Effector memory CD8-positive, alpha-beta T cell (primary cell): Measurements from ENCODE around the gene ZNHIT1.
A peak's percentile ranks its signal among the peaks of the same experiment; 100 is the strongest.

Source experiments
- ATAC-seq: fragments of 150-1000 bp; cut with Tn5 transposase; replicated peaks from 2 replicates; pipeline ENCODE4 v1.10.0; 2021; ENCODE audit warnings: mild to moderate bottlenecking, moderate library complexity
- DNase-seq, 3 experiments: peaks; one replicate each; pipeline ENCODE4 v3.0.0; 2021
- H3K27ac Mint-ChIP-seq, 2 donors: one replicate each; pipeline ENCODE4 v1.8.0; 2022; ENCODE audit warnings: mild to moderate bottlenecking in 2 of 2, mixed read lengths in 2 of 2, moderate library complexity in 2 of 2
- H3K27me3 Mint-ChIP-seq, 2 donors: one replicate each; pipeline ENCODE4 v1.8.0; 2022; ENCODE audit warnings: mixed read lengths in 2 of 2
- H3K36me3 Mint-ChIP-seq: one replicate; pipeline ENCODE4 v1.8.0; 2022; ENCODE audit warnings: mild to moderate bottlenecking, moderate library complexity, mixed read lengths; ENCODE audit not compliant: insufficient read depth
- H3K4me1 Mint-ChIP-seq, 2 donors: one replicate each; pipeline ENCODE4 v1.8.0; 2022; ENCODE audit warnings: low read depth in 2 of 2, mixed read lengths in 2 of 2
- H3K4me3 Mint-ChIP-seq, 2 donors: one replicate each; pipeline ENCODE4 v1.8.0; 2022; ENCODE audit warnings: mild to moderate bottlenecking in 2 of 2, mixed read lengths in 2 of 2, moderate library complexity in 2 of 2
- H3K9me3 Mint-ChIP-seq, 2 donors: one replicate each; pipeline ENCODE4 v1.8.0; 2022; ENCODE audit warnings: mixed read lengths in 2 of 2

ZNHIT1 gene

GRCh38 chr7:101236292-101236835 is 18.4 kb downstream of the ZNHIT1 start:
- DNase-seq (no peak), ATAC-seq (no peak)
- H3K27me3 Mint-ChIP-seq, result no peaks in the 10 kb centered on the region
- H3K9me3 Mint-ChIP-seq, result no peaks in the 10 kb centered on the region
- peaks cover 21% of the 10 kb centered on the region for H3K36me3 Mint-ChIP-seq
- no peak overlapping the region for H3K4me3 Mint-ChIP-seq
- no peak overlapping the region for H3K27ac Mint-ChIP-seq
- H3K4me1 Mint-ChIP-seq, result peaks cover 0 to 4% of the 10 kb centered on the region in 2 donors

- no peak within 1 kb of the TSS for H3K4me3 Mint-ChIP-seq
These were observed 19.5 kb downstream of the ZNHIT1 start, which contains the start of gene CLDN15 for GRCh38 chr7:101237206-101238067. Gene CLDN15, minus strand, starts transcription at chr7:101237802. Its CDS starts 221 bp downstream, at chr7:101237581.

GRCh38 chr7:101238226-101239182 is 20.5 kb downstream of the ZNHIT1 start:
- H3K27me3 Mint-ChIP-seq, result no peaks in the 10 kb centered on the region
- H3K4me3 Mint-ChIP-seq, result no peak overlapping the region
- peaks cover 20% of the 10 kb centered on the region for H3K36me3 Mint-ChIP-seq
- no peak for DNase-seq
- no peak for ATAC-seq
- H3K9me3 Mint-ChIP-seq, result no peaks in the 10 kb centered on the region
- H3K27ac Mint-ChIP-seq, result no peak overlapping the region
- H3K4me1 Mint-ChIP-seq, result peaks cover under 1 to 8% of the 10 kb centered on the region in 2 donors

More at GRCh38 chr7:101237206-101238067, 19.5 kb downstream of the ZNHIT1 start, which contains the start of gene CLDN15:
- Mint-ChIP-seq H3K4me1 (peaks cover 0 to 4% of the 10 kb centered on the region in 2 donors), H3K36me3 (peaks cover 20% of the 10 kb centered on the region), H3K27ac (no peak within 1 kb of the TSS), H3K27me3 (no peaks in the 10 kb centered on the region), H3K9me3 (no peaks in the 10 kb centered on the region)
- ATAC-seq (no peak), DNase-seq (no peak)

- no peaks in the 10 kb centered on the region for H3K27me3 Mint-ChIP-seq
- H3K36me3 Mint-ChIP-seq, result peaks cover 24% of the 10 kb centered on the region
- H3K4me1 Mint-ChIP-seq, result peaks cover 5 to 14% of the 10 kb centered on the region in 2 donors
- no peak overlapping the region for H3K27ac Mint-ChIP-seq
- no peak overlapping the region for H3K4me3 Mint-ChIP-seq
- no peak for ATAC-seq
- DNase-seq, result no peak
- no peaks in the 10 kb centered on the region for H3K9me3 Mint-ChIP-seq
These were observed 21.4 kb downstream of the ZNHIT1 start for GRCh38 chr7:101239191-101239950.

GRCh38 chr7:101239951-101240220 is 21.9 kb downstream of the ZNHIT1 start:
- H3K9me3 Mint-ChIP-seq, result no peaks in the 10 kb centered on the region
- H3K4me1 Mint-ChIP-seq, result peaks cover 7 to 19% of the 10 kb centered on the region in 2 donors

GRCh38 chr7:101240226-101241014 is 22.5 kb downstream of the ZNHIT1 start:
- Mint-ChIP-seq H3K4me1 (peaks cover 12 to 24% of the 10 kb centered on the region in 2 donors), H3K4me3 (no peak overlapping the region), H3K27me3 (no peaks in the 10 kb centered on the region), H3K36me3 (peaks cover 34% of the 10 kb centered on the region), H3K9me3 (no peaks in the 10 kb centered on the region), H3K27ac (peak overlapping the region in 1 of 2 donors; percentile 59)
- ATAC-seq (no peak), DNase-seq (no peak)

More at GRCh38 chr7:101239951-101240220, 21.9 kb downstream of the ZNHIT1 start:
- Mint-ChIP-seq H3K4me3 (no peak overlapping the region), H3K27ac (no peak overlapping the region), H3K27me3 (no peaks in the 10 kb centered on the region), H3K36me3 (peaks cover 29% of the 10 kb centered on the region)
- DNase-seq (no peak), ATAC-seq (no peak)

- Mint-ChIP-seq H3K27me3 (no peaks in the 10 kb centered on the region), H3K4me3 (no peak overlapping the region), H3K36me3 (peaks cover 35% of the 10 kb centered on the region), H3K27ac (peak overlapping the region in 1 of 2 donors; percentile 59), H3K4me1 (peaks cover 16 to 28% of the 10 kb centered on the region in 2 donors), H3K9me3 (no peaks in the 10 kb centered on the region)
- no peak for ATAC-seq
- no peak for DNase-seq
These were observed 23.0 kb downstream of the ZNHIT1 start for GRCh38 chr7:101241015-101241363.

GRCh38 chr7:101241443-101242349 is 23.7 kb downstream of the ZNHIT1 start:
- ATAC-seq (no peak), DNase-seq (no peak)
- no peaks in the 10 kb centered on the region for H3K27me3 Mint-ChIP-seq
- H3K27ac Mint-ChIP-seq, result no peak overlapping the region
- no peaks in the 10 kb centered on the region for H3K9me3 Mint-ChIP-seq
- peaks cover 16 to 28% of the 10 kb centered on the region in 2 donors for H3K4me1 Mint-ChIP-seq
- no peak overlapping the region for H3K4me3 Mint-ChIP-seq
- peaks cover 35% of the 10 kb centered on the region for H3K36me3 Mint-ChIP-seq

- ATAC-seq (no peak), DNase-seq (no peak)
- Mint-ChIP-seq H3K36me3 (peaks cover 34% of the 10 kb centered on the region), H3K27ac (peak overlapping the region; percentile 91 to 99), H3K9me3 (no peaks in the 10 kb centered on the region), H3K4me3 (peak overlapping the region; percentile 91 to 93), H3K27me3 (no peaks in the 10 kb centered on the region), H3K4me1 (peaks cover 20 to 32% of the 10 kb centered on the region in 2 donors)
These were observed 25.8 kb downstream of the ZNHIT1 start for GRCh38 chr7:101243646-101244374.

- H3K4me1 Mint-ChIP-seq, result peaks cover 20 to 32% of the 10 kb centered on the region in 2 donors
These were observed 26.6 kb downstream of the ZNHIT1 start, which contains the start of gene FIS1 for GRCh38 chr7:101244375-101245146. Gene FIS1, minus strand, starts transcription at chr7:101245081. Its CDS starts 77 bp downstream, at chr7:101245004.

More at GRCh38 chr7:101244375-101245146, 26.6 kb downstream of the ZNHIT1 start, which contains the start of gene FIS1:
- Mint-ChIP-seq H3K27me3 (no peaks in the 10 kb centered on the region), H3K27ac (peak within 1 kb of the TSS; percentile 91 to 99), H3K9me3 (no peaks in the 10 kb centered on the region), H3K4me3 (peak within 1 kb of the TSS; percentile 91 to 93), H3K36me3 (peaks cover 31% of the 10 kb centered on the region)
- DNase-seq (peak; percentile 87 to 94 (median 89)), ATAC-seq (peak; percentile 93)
